HG03457 (cell line): Measurements from ENCODE around the gene CRHR2.
"Not testable (repeated sequence)": the region's sequence is repeated elsewhere in the genome, so short reads cannot be mapped to it uniquely, and the experiment has no call there.

ENCODE experiments used
- ATAC-seq: cut with Tn5 transposase; IDR thresholded peaks from one replicate; pipeline ENCODE4 v1.9.1; 2021; ENCODE audit warnings: moderate number of reproducible peaks; ENCODE audit not compliant: unreplicated experiment

Gene CRHR2

GRCh38 chr7:30656006-30656957 lies 26.0 kb downstream of the CRHR2 start:
- no peak for ATAC-seq

GRCh38 chr7:30655096-30655970 lies 26.9 kb downstream of the CRHR2 start:
- no peak for ATAC-seq

DNA sequence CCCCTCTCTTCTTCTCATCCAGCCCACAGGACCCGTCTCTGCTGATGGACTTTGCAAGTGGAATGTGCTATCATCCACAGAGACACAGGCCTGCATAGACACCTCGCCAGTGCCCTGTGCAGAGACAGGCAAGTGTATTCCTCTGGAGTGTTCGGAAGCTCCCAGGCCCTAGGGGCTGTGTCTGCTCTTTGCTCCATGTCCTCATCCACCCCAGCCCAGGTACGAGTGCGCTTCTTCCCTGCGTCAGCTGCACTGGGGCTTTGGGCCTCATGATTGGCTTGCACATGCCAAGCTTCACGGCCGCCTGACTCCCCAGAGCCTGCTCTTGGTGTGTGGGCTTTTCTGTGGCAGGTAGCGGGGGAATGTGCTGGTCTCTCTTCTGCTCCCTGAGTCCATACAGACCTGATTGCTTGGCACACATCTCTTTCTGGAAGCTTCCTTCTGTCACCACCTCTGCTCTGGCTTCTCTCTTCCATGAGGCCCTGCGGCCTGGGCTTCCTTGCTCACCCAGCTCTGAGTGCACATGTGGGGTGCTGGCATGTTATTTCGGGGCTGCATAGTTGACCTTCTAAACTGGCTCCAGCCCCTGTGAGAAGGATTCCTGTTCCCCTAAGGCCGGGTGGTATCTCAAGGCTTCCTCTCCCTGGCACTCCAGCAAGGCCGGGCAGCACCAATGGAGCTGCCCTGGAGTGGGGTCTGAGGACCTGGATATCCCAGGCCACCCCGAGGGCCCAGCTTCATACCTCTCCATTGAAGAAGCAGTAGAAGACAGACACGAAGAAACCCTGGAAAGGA lies 27.8 kb downstream of the CRHR2 start:
- ATAC-seq: no peak

- no peak for ATAC-seq
Observed at GRCh38 chr7:30652698-30653641, 29.3 kb downstream of the CRHR2 start.

- no peak for ATAC-seq
Observed at GRCh38 chr7:30652132-30652531, 30.1 kb downstream of the CRHR2 start.

DNA sequence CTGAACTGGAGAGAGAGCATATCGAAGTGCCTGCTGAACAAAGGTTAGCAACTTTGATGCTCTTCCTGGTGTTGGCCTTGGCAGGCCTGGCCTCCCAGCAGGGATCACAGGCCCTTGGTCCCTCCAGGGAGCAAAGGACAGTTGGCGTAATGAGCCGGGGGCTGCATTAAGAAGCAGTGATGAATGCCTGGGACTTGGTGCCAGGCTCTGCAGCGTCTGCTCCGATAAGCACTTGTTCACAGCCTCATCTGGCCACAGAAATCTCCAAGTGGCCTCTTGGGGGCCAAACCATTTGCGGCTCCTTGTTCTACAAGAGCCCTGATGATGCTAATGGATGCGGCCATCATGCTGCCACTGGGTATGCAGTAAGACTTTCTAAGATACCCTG lies 31.8 kb downstream of the CRHR2 start:
- no peak for ATAC-seq

- no peak for ATAC-seq
Observed at GRCh38 chr7:30649717-30650420, 32.4 kb downstream of the CRHR2 start.

DNA sequence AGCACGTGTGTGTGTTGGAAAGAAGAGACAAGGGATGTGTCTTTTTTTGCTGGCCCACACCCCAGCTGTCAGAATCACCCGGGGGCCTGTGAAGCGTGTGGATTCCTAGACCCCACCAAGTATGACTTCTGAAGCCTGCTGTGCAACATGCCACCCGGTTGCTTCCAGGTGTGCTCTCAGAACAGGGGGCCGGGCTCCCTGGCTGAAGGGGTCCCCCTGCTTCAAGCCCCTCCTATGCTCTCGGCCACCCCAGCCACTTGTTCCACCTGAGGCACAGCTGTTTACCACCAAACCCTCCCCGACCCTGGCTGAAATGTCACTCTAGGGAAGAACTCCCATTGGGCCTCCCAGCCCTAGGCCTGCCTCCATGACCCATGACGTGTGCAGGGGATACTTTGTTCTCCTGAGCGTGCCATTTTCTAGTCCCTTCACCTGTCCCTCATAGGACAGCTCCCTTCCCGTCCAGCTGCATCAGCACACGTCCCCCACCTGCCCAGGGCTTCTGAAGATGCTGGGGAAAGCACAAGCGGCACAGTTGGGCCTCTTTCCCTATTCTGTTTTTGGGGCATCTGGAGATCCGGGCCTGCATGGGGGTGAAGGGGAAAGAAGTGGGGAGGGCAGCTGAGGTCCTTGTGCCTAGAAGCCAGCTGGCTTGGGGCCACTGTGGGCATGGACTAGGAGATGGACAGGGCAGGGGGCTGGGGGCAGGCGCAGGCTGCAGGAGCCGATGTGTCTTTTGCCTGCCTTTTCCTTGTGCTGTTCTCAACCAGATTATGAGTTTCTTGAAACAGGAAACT lies 33.3 kb downstream of the CRHR2 start:
- ATAC-seq: no peak

- no peak for ATAC-seq
Observed at GRCh38 chr7:30647589-30648364, 34.5 kb downstream of the CRHR2 start.

GRCh38 chr7:30646154-30646553 lies 36.1 kb downstream of the CRHR2 start:
- no peak for ATAC-seq

GRCh38 chr7:30645661-30646060 lies 36.6 kb downstream of the CRHR2 start:
- no peak for ATAC-seq

- no peak for ATAC-seq
Observed at GRCh38 chr7:30644286-30644955, 37.8 kb downstream of the CRHR2 start.

DNA sequence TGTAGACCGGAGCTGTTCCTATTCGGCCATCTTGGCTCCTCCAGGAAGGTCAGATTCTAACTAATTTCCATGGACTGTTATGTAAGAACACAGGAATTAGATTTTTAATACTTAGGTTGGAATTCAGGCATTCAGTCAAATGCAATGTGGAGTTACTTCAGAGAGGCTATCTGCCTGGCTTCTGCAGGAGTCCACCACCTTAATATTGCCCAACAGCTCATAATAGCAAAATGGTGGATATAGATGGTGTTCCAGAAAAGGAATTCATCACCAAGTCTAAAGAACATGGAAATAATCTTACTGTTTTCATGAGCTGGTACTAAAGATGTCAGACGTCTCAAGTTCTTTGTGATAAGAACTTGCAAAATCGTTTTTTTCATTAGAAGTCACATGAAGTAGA lies 39.5 kb downstream of the CRHR2 start:
- no peak for ATAC-seq

- not testable (repeated sequence) for ATAC-seq
Observed at GRCh38 chr7:30642322-30642721, 39.9 kb downstream of the CRHR2 start.

- no peak for ATAC-seq
Observed at GRCh38 chr7:30635798-30636197, 46.5 kb downstream of the CRHR2 start.

DNA sequence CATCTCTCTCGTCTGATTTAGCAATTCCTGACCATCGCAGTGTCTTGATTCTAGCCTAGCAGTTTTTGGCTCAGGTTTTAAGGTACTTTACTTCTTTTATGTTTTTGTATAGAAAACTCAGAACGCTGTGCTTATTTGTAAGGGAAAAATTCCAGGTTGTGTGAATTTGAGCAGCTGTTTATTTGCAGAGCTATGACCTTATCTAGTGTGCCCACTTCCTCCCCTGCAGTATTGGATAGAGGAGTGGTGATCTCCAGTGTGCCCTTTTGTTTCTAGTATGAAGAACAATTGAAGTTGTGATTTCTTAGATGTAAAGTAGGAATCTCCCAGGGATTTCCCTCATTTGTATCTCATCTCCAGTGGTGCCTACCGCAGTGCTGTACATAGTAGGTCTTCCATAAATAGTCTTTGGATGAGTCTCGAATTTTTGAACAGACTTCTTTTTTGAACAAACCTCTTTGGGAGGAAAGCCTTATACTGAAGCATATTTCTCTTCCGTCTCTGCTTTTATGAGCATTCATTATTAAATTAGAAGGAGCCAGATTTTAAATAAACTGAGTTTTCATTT lies 47.5 kb downstream of the CRHR2 start:
- no peak for ATAC-seq

- no peak for ATAC-seq
Observed at GRCh38 chr7:30634193-30634626, 48.0 kb downstream of the CRHR2 start.
